Measurements from ENCODE around the gene ST13.

DNA sequence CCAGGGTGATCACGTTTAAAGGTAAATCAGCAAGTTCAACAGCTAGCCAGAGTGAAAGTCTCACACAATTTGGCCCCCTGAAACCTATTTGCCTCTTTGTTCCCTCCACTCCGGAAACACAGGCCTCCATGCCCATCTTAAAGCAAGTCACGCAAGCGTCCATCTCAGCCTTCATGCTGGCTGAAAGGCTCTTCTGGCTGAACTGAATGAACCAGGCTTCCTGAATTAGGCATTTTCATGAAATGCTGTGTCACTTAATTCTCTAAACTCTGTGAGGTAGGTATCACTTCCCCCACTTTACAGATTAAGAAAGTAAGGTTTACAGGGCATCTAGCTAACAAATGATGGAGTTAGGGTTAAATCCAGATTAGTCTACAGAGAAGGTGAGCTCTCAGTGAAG, 38.7 kb downstream of the ST13 start:
- TF ChIP-seq, protein P1, sequence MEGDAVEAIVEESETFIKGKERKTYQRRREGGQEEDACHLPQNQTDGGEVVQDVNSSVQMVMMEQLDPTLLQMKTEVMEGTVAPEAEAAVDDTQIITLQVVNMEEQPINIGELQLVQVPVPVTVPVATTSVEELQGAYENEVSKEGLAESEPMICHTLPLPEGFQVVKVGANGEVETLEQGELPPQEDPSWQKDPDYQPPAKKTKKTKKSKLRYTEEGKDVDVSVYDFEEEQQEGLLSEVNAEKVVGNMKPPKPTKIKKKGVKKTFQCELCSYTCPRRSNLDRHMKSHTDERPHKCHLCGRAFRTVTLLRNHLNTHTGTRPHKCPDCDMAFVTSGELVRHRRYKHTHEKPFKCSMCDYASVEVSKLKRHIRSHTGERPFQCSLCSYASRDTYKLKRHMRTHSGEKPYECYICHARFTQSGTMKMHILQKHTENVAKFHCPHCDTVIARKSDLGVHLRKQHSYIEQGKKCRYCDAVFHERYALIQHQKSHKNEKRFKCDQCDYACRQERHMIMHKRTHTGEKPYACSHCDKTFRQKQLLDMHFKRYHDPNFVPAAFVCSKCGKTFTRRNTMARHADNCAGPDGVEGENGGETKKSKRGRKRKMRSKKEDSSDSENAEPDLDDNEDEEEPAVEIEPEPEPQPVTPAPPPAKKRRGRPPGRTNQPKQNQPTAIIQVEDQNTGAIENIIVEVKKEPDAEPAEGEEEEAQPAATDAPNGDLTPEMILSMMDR (IDR thresholded peaks at IDR 0.05) = no peak
- TF ChIP-seq POLR2A (IDR thresholded peaks at IDR 0.05) = no peak
